Sigmoid colon (tissue), 7 donors: Measurements from ENCODE around the gene RUFY4. TPM values are rescaled to one million over a fixed set of nuclear protein-coding genes. Genes with fewer than 3 reads are reported as not detected.

Experiments
- DNase-seq: peaks from one replicate; pipeline ENCODE4 v3.0.0-alpha.2; 2019
- H3K27ac ChIP-seq, 4 donors: fragments of 200-600 bp; sonication (generic); one replicate each; pipeline ENCODE4 v1.5.1; 2016 to 2019; ENCODE audit warnings: mild to moderate bottlenecking in 1 of 4
- H3K27me3 ChIP-seq, 3 donors: fragments of 200-600 bp; sonication (generic); one replicate each; pipeline ENCODE4 v1.5.1; 2019; ENCODE audit warnings: mild to moderate bottlenecking in 1 of 3
- H3K36me3 ChIP-seq, 4 donors: fragments of 200-600 bp; sonication (generic); one replicate each; pipeline ENCODE4 v1.5.1; 2016 to 2019
- H3K4me1 ChIP-seq, 4 donors: fragments of 200-600 bp; sonication (generic); one replicate each; pipeline ENCODE4 v1.5.1; 2017 to 2019
- H3K4me3 ChIP-seq, 4 donors: fragments of 200-600 bp; sonication (generic); one replicate each; pipeline ENCODE4 v1.5.1; 2017 to 2019; ENCODE audit warnings: mild to moderate bottlenecking in 2 of 4, moderate library complexity in 1 of 4
- H3K9me3 ChIP-seq, 4 donors: fragments of 200-600 bp in 3 of 4; sonication (generic) in 3 of 4; one replicate each; pipeline versions ENCODE4 v1.5.1 to v1.6.1; 2013 to 2019
- EP300 ChIP-seq, 4 donors: sonication (generic); formaldehyde crosslinking; IDR thresholded peaks; one replicate each; pipeline ENCODE4 v1.6.1; 2017; ENCODE audit warnings: antibody characterized with exemption in 4 of 4
- POLR2A ChIP-seq, 2 donors: fragments of 450-650 bp; IDR thresholded peaks; one replicate each; pipeline ENCODE4 v1.6.1; 2016; ENCODE audit warnings: antibody characterized with exemption in 2 of 2, mild to moderate bottlenecking in 2 of 2, moderate library complexity in 2 of 2
- POLR2AphosphoS5 ChIP-seq, 4 donors: sonication (generic); formaldehyde crosslinking; IDR thresholded peaks; one replicate each; pipeline ENCODE4 v1.6.1; 2017; ENCODE audit warnings: antibody characterized with exemption in 4 of 4
- WGBS, 2 donors: extraction: QIAGEN DNeasy Blood & Tissue Kit; methylation state at CpG; one replicate each; pipeline ENCODE4 v1.1.7; 2013; 5-methylcytosine and 5-hydroxymethylcytosine counted together
- intact Hi-C: fragments of 100-400 bp; cut with DNase I; formaldehyde crosslinking; loops from one replicate; pipeline ENCODE4 v1.15.1; 2023
- polyA plus RNA-seq, 3 donors: library from polyadenylated mRNA; stranded (reverse); fragments of 200-250 nt; gene quantifications; one replicate each; pipeline ENCODE4 v1.2.3, GENCODE V29; 2013
- total RNA-seq, 4 donors: library from RNA; depleted of rRNA; stranded (reverse); fragments of >200 nt; gene quantifications; one replicate each; pipeline ENCODE4 v1.1.0, GENCODE V29; 2016
- TF ChIP-seq, protein P1 (sequence below), 4 experiments: fragments of 450-650 bp in 3 of 4; fragments of 200-600 bp in 1 of 4; IDR thresholded peaks; one replicate each; pipeline ENCODE4 v1.5.1; 2016 to 2019; ENCODE audit warnings: antibody characterized with exemption in 4 of 4, mild to moderate bottlenecking in 3 of 4, moderate library complexity in 2 of 4
- donor health status: healthy with polysubstance abuse.
- donor health status: Bipolar disorder and iron deficiency.
- donor health status: healthy.

The RUFY4 gene
- total and polyA plus RNA-seq, 7 donors: 0.16 to 0.73 (median 0.55) TPM; not detected in 4

DNA sequence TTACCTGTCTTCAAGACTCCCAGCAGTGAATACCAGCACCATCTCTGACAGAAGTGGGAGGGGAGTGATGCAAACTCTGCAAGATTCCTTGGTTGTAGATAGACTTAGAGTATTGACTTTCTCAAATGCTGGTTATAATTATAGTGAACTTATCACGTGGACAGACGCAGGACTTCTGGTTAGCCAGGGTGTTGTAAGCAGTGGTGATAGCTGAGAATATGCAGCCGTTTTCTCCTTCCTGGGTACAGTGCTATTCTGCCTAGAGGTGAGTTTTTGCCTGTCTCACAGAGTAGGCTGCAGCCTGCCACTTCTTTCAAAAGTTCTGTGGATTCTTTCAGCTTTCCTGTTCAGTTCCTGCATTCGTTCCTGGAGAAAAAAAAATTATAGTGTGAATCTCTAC lies 56.0 kb downstream of the RUFY4 start:
- peaks cover 0 to 3% (median 1%) of the 10 kb centered on the region in 4 donors for H3K9me3 ChIP-seq
- no peak overlapping the region for H3K4me3 ChIP-seq
- TF ChIP-seq, protein P1, sequence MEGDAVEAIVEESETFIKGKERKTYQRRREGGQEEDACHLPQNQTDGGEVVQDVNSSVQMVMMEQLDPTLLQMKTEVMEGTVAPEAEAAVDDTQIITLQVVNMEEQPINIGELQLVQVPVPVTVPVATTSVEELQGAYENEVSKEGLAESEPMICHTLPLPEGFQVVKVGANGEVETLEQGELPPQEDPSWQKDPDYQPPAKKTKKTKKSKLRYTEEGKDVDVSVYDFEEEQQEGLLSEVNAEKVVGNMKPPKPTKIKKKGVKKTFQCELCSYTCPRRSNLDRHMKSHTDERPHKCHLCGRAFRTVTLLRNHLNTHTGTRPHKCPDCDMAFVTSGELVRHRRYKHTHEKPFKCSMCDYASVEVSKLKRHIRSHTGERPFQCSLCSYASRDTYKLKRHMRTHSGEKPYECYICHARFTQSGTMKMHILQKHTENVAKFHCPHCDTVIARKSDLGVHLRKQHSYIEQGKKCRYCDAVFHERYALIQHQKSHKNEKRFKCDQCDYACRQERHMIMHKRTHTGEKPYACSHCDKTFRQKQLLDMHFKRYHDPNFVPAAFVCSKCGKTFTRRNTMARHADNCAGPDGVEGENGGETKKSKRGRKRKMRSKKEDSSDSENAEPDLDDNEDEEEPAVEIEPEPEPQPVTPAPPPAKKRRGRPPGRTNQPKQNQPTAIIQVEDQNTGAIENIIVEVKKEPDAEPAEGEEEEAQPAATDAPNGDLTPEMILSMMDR (IDR thresholded peaks at IDR 0.05): no peak
- TF ChIP-seq POLR2A (IDR thresholded peaks at IDR 0.05): no peak
- TF ChIP-seq EP300 (IDR thresholded peaks at IDR 0.05): no peak
- no peak for TF ChIP-seq POLR2AphosphoS5 (IDR thresholded peaks at IDR 0.05)
- WGBS, 2 donors: 46 to 58% methylated on average over 4 of the region's 4 CpGs
- intact Hi-C loops: no loop called here
- no peaks in the 10 kb centered on the region for H3K36me3 ChIP-seq
- no peak overlapping the region for H3K27ac ChIP-seq
- no peaks in the 10 kb centered on the region for H3K27me3 ChIP-seq
- H3K4me1 ChIP-seq: no peaks in the 10 kb centered on the region
- no peak for DNase-seq

DNA sequence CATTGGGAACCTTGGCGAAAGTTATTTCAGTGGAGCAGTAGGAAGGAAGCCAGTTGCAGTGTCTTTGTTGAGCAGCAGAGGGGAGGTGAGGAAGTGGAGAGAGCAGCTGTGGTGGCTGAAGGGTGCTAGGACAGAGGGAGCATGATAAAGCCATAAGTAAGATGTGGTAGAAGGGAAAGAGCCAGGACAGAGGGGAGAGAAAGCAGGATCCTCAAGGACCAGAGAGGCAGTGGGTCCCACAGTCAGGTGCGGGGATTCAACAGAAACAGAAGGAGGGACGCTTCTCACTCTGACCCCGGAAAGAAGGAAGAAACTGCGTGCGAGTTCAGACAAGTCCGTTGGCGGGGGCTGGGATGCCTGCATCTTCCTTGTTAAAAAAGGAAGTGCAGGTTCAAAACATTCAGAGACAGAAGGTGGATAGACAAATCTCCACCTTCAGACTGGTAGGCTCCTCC lies 56.6 kb downstream of the RUFY4 start, which contains the start of gene CXCR2:
Gene CXCR2, plus strand, starts transcription at position 403 of the 455 bp plus-strand sequence. CDS start 8,774 bp downstream, outside the sequence.
- TF ChIP-seq POLR2A (IDR thresholded peaks at IDR 0.05) (no peak), POLR2AphosphoS5 (IDR thresholded peaks at IDR 0.05) (no peak), EP300 (IDR thresholded peaks at IDR 0.05) (no peak)
- TF ChIP-seq, protein P1 (IDR thresholded peaks at IDR 0.05): no peak
- Histone ChIP-seq H3K27ac (no peak within 1 kb of the TSS), H3K9me3 (peaks cover 0 to 3% (median 1%) of the 10 kb centered on the region in 4 donors), H3K4me1 (no peaks in the 10 kb centered on the region), H3K36me3 (no peaks in the 10 kb centered on the region), H3K4me3 (no peak within 1 kb of the TSS), H3K27me3 (no peaks in the 10 kb centered on the region)
- DNase-seq: no peak
- intact Hi-C loops: no loop called here
- 46 to 72% methylated on average over 8 of the region's 8 CpGs for whole genome bisulfite sequencing, 2 donors

GRCh38 chr2:218127929-218128455 lies 58.9 kb downstream of the RUFY4 start:
- TF ChIP-seq POLR2AphosphoS5 (IDR thresholded peaks at IDR 0.05): no peak
- TF ChIP-seq, protein P1 (IDR thresholded peaks at IDR 0.05): no peak
- no peak for TF ChIP-seq POLR2A (IDR thresholded peaks at IDR 0.05)
- TF ChIP-seq EP300 (IDR thresholded peaks at IDR 0.05): no peak
- no peaks in the 10 kb centered on the region for H3K4me1 ChIP-seq
- H3K9me3 ChIP-seq: peaks cover 0 to 2% (median 0%) of the 10 kb centered on the region in 4 donors
- H3K27me3 ChIP-seq: no peaks in the 10 kb centered on the region
- DNase-seq: no peak
- intact Hi-C loops: no loop called here
- H3K36me3 ChIP-seq: no peaks in the 10 kb centered on the region
- 51 to 84% methylated on average over 3 of the region's 3 CpGs for WGBS, 2 donors
- H3K4me3 ChIP-seq: no peak overlapping the region
- no peak overlapping the region for H3K27ac ChIP-seq

DNA sequence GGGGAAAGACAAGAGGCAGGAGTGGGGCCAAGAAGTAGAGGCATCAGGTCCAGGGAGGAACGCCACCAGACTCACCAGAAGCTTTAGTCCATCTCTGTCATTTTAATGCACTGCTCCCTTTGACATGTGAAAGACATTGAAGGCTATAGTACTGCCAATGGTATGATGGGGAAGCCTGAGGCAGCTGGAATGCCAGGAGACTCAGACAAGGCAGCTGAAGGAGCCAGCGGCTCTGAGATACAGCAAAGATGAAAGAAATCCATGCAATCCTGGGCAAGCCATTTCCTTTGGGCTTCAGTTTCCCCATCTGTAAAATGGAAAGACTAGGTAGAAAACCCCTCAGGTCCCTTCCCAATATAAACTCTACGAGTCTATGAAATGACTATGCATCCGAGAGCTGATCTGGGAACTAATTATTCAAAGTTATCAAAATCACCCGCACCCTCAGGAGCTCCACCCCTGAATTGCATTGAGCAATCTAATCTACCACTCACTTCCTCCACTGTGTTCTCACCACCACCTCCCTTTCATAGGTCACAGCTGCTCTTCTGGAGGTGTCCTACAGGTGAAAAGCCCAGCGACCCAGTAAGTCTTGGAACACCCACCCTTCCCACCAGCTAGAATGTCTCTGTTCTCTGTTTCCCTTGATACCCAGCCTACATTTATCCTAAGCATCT lies 59.9 kb downstream of the RUFY4 start:
- Histone ChIP-seq H3K27me3 (no peaks in the 10 kb centered on the region), H3K36me3 (no peaks in the 10 kb centered on the region), H3K4me1 (no peaks in the 10 kb centered on the region), H3K27ac (no peak overlapping the region), H3K9me3 (no peaks in the 10 kb centered on the region), H3K4me3 (no peak overlapping the region)
- WGBS, 2 donors: 51 to 80% methylated on average over 6 of the region's 6 CpGs
- TF ChIP-seq, protein P1 (IDR thresholded peaks at IDR 0.05): no peak
- TF ChIP-seq POLR2AphosphoS5 (IDR thresholded peaks at IDR 0.05): no peak
- no peak for TF ChIP-seq POLR2A (IDR thresholded peaks at IDR 0.05)
- TF ChIP-seq EP300 (IDR thresholded peaks at IDR 0.05): no peak
- intact Hi-C loops: no loop called here
- no peak for DNase-seq
